ENCODE results near the gene MRPL22. TPM values are rescaled to one million over a fixed set of nuclear protein-coding genes. Genes with fewer than 3 reads are reported as not detected.

MRPL22 gene
- total and polyA plus RNA-seq, 7 experiments from 2014 or later: 18.4 to 97.6 (median 27.7) TPM

DNA sequence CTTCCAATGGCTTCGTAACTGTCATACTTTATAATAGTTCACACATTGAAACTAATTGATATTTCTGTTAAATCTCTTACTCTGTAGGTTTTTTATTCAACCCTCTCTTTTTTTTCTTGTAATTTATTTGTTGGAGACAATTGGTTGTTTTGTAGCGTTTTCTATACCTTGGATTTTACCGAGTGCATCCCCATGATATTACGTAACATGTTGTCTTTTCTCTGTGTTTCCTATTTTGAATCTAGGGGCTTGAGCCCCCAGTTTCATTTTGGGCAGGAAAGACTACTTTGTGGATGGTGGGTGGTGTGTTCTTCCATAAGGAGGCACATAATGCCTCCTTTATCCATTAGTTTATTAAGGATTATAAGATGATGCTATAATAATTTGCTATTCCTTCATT is 7.4 kb downstream of the MRPL22 start:
- peaks cover 0 to 7% (median 0%) of the 10 kb centered on the region in 3 experiments for H3K36me3 ChIP-seq (ENCODE audit: control insufficient read depth in 2 of 3, insufficient read depth in 3 of 3, low read length in 3 of 3)
- H3K27ac ChIP-seq (ENCODE audit: low read depth, low read length): no peak overlapping the region
- intact Hi-C loops (cut with micrococcal nuclease): loop anchor here (10.0 kb wide), 3 partner anchors 754 to 1986 kb away; partner anchors contain the start of gene GALNT10 (in 1 of the 2)
- no peaks in the 10 kb centered on the region for H3K9me3 ChIP-seq (ENCODE audit: control insufficient read depth in 2 of 3, low read length in 3 of 3)
- H3K4me1 ChIP-seq (ENCODE audit: control insufficient read depth in 2 of 2, insufficient read depth in 2 of 2, low read length in 2 of 2): peaks cover 0 to 4% of the 10 kb centered on the region in 2 donors
- Mint-ChIP-seq H3K27ac (no peak overlapping the region), H3K36me3 (peaks cover 0 to 20% (median 9%) of the 10 kb centered on the region in 5 donors), H3K27me3 (no peaks in the 10 kb centered on the region), H3K9me3 (no peaks in the 10 kb centered on the region), H3K4me1 (peaks cover 13 to 43% (median 33%) of the 10 kb centered on the region in 7 donors), H3K4me3 (no peak overlapping the region)
- H3K4me3 ChIP-seq (ENCODE audit: low read length): no peak overlapping the region
- ATAC-seq: no peak
- no peaks in the 10 kb centered on the region for H3K27me3 ChIP-seq (ENCODE audit: control insufficient read depth in 2 of 2, insufficient read depth in 2 of 2, low read length in 2 of 2)
- no peak for DNase-seq
- ChIA-PET POLR2A (no interaction called here), CTCF (no interaction called here)

DNA sequence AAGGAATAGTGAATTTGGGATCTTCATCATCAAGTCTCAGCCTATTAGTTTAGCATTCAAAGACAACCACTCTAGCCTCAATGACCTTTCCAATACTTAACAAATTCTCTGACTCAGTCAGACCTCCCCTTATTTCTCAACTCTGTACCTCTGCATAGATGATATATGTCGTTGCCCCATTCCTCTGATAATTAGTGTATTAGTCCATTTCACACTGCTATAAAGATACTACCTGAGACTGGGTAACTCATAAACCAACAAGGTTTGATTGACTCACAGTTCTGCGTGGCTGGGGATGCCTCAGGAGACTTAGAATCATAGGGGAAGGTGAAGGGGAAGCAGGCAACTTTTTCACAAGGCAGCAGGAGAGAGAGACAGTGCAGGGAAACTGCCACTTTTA is 8.9 kb downstream of the MRPL22 start:
- ATAC-seq: no peak
- H3K27me3 Mint-ChIP-seq: no peaks in the 10 kb centered on the region
- Histone ChIP-seq H3K36me3 (ENCODE audit: control insufficient read depth in 2 of 3, insufficient read depth in 3 of 3, low read length in 3 of 3) (peaks cover 0 to 7% (median 0%) of the 10 kb centered on the region in 3 experiments), H3K4me3 (ENCODE audit: low read length) (no peak overlapping the region), H3K27me3 (ENCODE audit: control insufficient read depth in 2 of 2, insufficient read depth in 2 of 2, low read length in 2 of 2) (no peaks in the 10 kb centered on the region), H3K27ac (ENCODE audit: low read depth, low read length) (no peak overlapping the region), H3K9me3 (ENCODE audit: control insufficient read depth in 2 of 3, low read length in 3 of 3) (no peaks in the 10 kb centered on the region), H3K4me1 (ENCODE audit: control insufficient read depth in 2 of 2, insufficient read depth in 2 of 2, low read length in 2 of 2) (peaks cover 0 to 4% of the 10 kb centered on the region in 2 donors)
- peaks cover 15 to 43% (median 34%) of the 10 kb centered on the region in 7 donors for H3K4me1 Mint-ChIP-seq
- no peak overlapping the region for H3K27ac Mint-ChIP-seq
- peaks cover 0 to 20% (median 11%) of the 10 kb centered on the region in 5 donors for H3K36me3 Mint-ChIP-seq
- H3K4me3 Mint-ChIP-seq: peak overlapping the region in 2 of 10 donors; percentile 9 to 37
- no peaks in the 10 kb centered on the region for H3K9me3 Mint-ChIP-seq
- POLR2A ChIA-PET: no interaction called here
- intact Hi-C loops (cut with micrococcal nuclease): loop anchor here (10.0 kb wide), 3 partner anchors 755 to 1985 kb away; partner anchors contain the start of gene GALNT10 (in 1 of the 2)
- DNase-seq: no peak
- CTCF ChIA-PET: no interaction called here

DNA sequence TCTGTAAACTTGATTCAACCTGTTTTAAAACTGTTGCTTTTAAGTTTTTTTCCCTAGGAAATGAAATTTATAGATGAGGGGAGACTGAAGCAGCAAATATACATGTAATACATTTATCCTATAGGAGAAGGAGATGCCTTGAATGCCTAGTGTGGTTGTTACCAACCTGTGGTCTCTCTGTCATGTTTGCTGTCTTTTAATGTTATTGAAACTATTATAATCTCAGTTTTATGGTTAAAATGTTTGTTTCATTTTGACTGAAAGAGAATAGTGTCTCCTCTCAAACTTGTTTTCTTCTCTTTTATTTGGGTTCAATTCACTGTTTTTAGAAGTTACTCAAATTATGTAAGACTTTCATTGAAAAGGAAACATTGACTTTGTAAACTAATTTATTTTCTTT is 15.8 kb downstream of the MRPL22 start:
- Mint-ChIP-seq H3K4me3 (no peak overlapping the region), H3K4me1 (peaks cover 0 to 12% (median 6%) of the 10 kb centered on the region in 7 donors), H3K9me3 (no peaks in the 10 kb centered on the region), H3K27me3 (no peaks in the 10 kb centered on the region), H3K27ac (no peak overlapping the region), H3K36me3 (peaks cover 4 to 31% (median 16%) of the 10 kb centered on the region in 5 donors)
- ChIA-PET CTCF (interaction anchor here (0.6 kb wide), 1 partner anchor 246 kb away, joined by 4 read pairs; no protein-coding TSS in a partner anchor), POLR2A (no interaction called here)
- Histone ChIP-seq H3K36me3 (ENCODE audit: control insufficient read depth in 2 of 3, insufficient read depth in 3 of 3, low read length in 3 of 3) (peaks cover 0 to 46% (median 7%) of the 10 kb centered on the region in 3 experiments), H3K4me1 (ENCODE audit: control insufficient read depth in 2 of 2, insufficient read depth in 2 of 2, low read length in 2 of 2) (no peaks in the 10 kb centered on the region), H3K27ac (ENCODE audit: low read depth, low read length) (no peak overlapping the region), H3K9me3 (ENCODE audit: control insufficient read depth in 2 of 3, low read length in 3 of 3) (no peaks in the 10 kb centered on the region), H3K4me3 (ENCODE audit: low read length) (no peak overlapping the region), H3K27me3 (ENCODE audit: control insufficient read depth in 2 of 2, insufficient read depth in 2 of 2, low read length in 2 of 2) (no peaks in the 10 kb centered on the region)
- intact Hi-C loops (cut with micrococcal nuclease): no loop called here
- no peak for DNase-seq
- ATAC-seq: no peak

DNA sequence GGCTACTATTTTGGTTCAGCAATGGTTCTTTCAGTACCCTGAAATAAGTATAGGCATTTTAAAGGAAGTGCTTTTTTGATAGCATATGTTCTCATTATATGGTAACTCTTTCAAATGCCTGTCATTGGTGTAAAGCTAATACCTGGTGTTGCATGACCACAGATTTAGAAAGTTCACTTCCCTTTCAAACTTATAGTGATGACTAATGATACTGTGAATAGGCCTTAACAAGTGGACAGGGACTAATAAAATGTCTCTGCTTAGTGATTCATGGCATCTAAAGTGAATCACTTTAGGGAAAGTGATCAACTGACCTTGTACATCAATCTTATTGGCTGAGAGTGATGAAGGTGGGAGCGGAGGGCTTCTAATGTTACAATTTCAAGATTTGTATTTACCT is 21.6 kb downstream of the MRPL22 start:
- Histone ChIP-seq H3K4me3 (ENCODE audit: low read length) (no peak overlapping the region), H3K36me3 (ENCODE audit: control insufficient read depth in 2 of 3, insufficient read depth in 3 of 3, low read length in 3 of 3) (peaks cover 3 to 56% (median 7%) of the 10 kb centered on the region in 3 experiments), H3K4me1 (ENCODE audit: control insufficient read depth in 2 of 2, insufficient read depth in 2 of 2, low read length in 2 of 2) (no peaks in the 10 kb centered on the region), H3K27ac (ENCODE audit: low read depth, low read length) (no peak overlapping the region), H3K27me3 (ENCODE audit: control insufficient read depth in 2 of 2, insufficient read depth in 2 of 2, low read length in 2 of 2) (no peaks in the 10 kb centered on the region), H3K9me3 (ENCODE audit: control insufficient read depth in 2 of 3, low read length in 3 of 3) (no peaks in the 10 kb centered on the region)
- Mint-ChIP-seq H3K4me3 (no peak overlapping the region), H3K27me3 (no peaks in the 10 kb centered on the region), H3K4me1 (peaks cover 0 to 12% (median 5%) of the 10 kb centered on the region in 7 donors), H3K36me3 (peaks cover 8 to 53% (median 27%) of the 10 kb centered on the region in 5 donors), H3K27ac (no peak overlapping the region), H3K9me3 (no peaks in the 10 kb centered on the region)
- ChIA-PET CTCF (no interaction called here), POLR2A (no interaction called here)
- intact Hi-C loops (cut with micrococcal nuclease): no loop called here
- no peak for DNase-seq
- ATAC-seq: no peak

DNA sequence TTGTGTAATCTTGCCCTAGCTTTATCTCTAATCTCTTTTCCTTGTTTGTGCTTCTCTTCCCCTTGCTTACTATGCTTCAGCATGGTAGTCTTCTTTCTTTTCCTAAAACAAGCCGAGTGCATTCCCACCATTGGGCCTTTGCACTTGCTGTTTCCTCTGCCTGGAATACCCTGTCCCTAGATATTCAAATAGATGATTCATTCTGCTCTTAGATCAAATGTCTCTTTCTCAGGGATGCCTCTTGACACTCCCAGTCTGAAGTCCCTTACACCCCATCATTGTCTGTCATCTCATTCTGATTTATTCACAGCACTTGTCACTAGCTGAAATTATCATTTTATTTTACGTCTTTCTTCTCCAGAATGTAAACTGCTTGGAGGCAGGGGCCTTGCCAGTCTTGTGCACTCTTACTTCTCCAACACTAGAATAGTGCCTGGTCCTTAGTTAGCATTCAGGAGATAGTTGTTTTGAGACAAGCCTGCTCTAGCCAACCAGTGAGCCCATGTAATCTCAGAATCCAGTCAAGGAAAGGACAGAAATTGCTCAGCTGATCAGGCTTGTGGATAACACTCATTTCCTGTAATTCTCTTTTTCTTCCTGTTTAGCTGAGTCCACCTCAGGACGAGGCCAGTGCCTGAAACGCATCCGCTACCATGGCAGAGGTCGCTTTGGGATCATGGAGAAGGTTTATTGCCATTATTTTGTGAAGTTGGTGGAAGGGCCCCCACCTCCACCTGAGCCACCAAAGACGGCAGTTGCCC is 25.4 kb downstream of the MRPL22 start:
- Mint-ChIP-seq H3K4me3 (no peak overlapping the region), H3K4me1 (peaks cover 0 to 14% (median 5%) of the 10 kb centered on the region in 7 donors), H3K36me3 (peaks cover 8 to 53% (median 18%) of the 10 kb centered on the region in 5 donors), H3K27ac (no peak overlapping the region), H3K9me3 (no peaks in the 10 kb centered on the region), H3K27me3 (no peaks in the 10 kb centered on the region)
- no peaks in the 10 kb centered on the region for H3K4me1 ChIP-seq (ENCODE audit: control insufficient read depth in 2 of 2, insufficient read depth in 2 of 2, low read length in 2 of 2)
- no peaks in the 10 kb centered on the region for H3K27me3 ChIP-seq (ENCODE audit: control insufficient read depth in 2 of 2, insufficient read depth in 2 of 2, low read length in 2 of 2)
- no peaks in the 10 kb centered on the region for H3K9me3 ChIP-seq (ENCODE audit: control insufficient read depth in 2 of 3, low read length in 3 of 3)
- intact Hi-C loops (cut with micrococcal nuclease): no loop called here
- CTCF ChIA-PET: no interaction called here
- ATAC-seq: no peak
- H3K27ac ChIP-seq (ENCODE audit: low read depth, low read length): no peak overlapping the region
- DNase-seq: no peak
- POLR2A ChIA-PET: no interaction called here
- H3K36me3 ChIP-seq (ENCODE audit: control insufficient read depth in 2 of 3, insufficient read depth in 3 of 3, low read length in 3 of 3): peaks cover 3 to 38% (median 6%) of the 10 kb centered on the region in 3 experiments
- no peak overlapping the region for H3K4me3 ChIP-seq (ENCODE audit: low read length)

DNA sequence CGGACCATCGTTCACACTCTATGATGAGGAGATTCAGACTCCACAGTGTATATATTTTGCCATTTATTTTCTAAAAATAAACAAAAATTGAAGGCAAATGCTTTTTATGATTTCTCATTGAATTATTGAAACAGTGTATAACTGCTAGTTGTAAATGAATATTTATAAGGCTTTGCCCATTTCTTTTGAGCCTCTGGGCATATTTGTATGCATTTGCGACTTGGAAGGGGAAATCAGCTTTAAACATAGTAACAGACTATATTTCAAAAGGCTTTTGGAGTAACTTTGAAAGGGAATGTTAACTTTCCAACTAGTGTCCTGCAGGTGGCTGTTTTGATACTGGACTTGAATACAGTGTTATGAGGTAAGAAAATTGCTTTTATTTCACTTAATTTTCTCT is 26.0 kb downstream of the MRPL22 start:
- Mint-ChIP-seq H3K27me3 (no peaks in the 10 kb centered on the region), H3K9me3 (no peaks in the 10 kb centered on the region), H3K36me3 (peaks cover 8 to 52% (median 16%) of the 10 kb centered on the region in 5 donors), H3K4me1 (peaks cover 0 to 14% (median 5%) of the 10 kb centered on the region in 7 donors), H3K4me3 (no peak overlapping the region), H3K27ac (no peak overlapping the region)
- peaks cover 3 to 33% (median 6%) of the 10 kb centered on the region in 3 experiments for H3K36me3 ChIP-seq (ENCODE audit: control insufficient read depth in 2 of 3, insufficient read depth in 3 of 3, low read length in 3 of 3)
- no peak overlapping the region for H3K4me3 ChIP-seq (ENCODE audit: low read length)
- no peak for DNase-seq
- intact Hi-C loops (cut with micrococcal nuclease): no loop called here
- ChIA-PET POLR2A (no interaction called here), CTCF (no interaction called here)
- no peak for ATAC-seq
- H3K4me1 ChIP-seq (ENCODE audit: control insufficient read depth in 2 of 2, insufficient read depth in 2 of 2, low read length in 2 of 2): no peaks in the 10 kb centered on the region
- H3K9me3 ChIP-seq (ENCODE audit: control insufficient read depth in 2 of 3, low read length in 3 of 3): no peaks in the 10 kb centered on the region
- H3K27ac ChIP-seq (ENCODE audit: low read depth, low read length): no peak overlapping the region
- no peaks in the 10 kb centered on the region for H3K27me3 ChIP-seq (ENCODE audit: control insufficient read depth in 2 of 2, insufficient read depth in 2 of 2, low read length in 2 of 2)
